HG03457 (cell line): ENCODE data around the gene SLC6A20.
"Not testable (repeated sequence)": the region's sequence is repeated elsewhere in the genome, so short reads cannot be mapped to it uniquely, and the experiment has no call there.

Experiments used
- ATAC-seq: cut with Tn5 transposase; IDR thresholded peaks from one replicate; pipeline ENCODE4 v1.9.1; 2021; ENCODE audit warnings: moderate number of reproducible peaks; ENCODE audit not compliant: unreplicated experiment

The SLC6A20 gene

GRCh38 chr3:45760878-45761711, 35.2 kb downstream of the SLC6A20 start:
- ATAC-seq, result no peak

- no peak for ATAC-seq
Observed at GRCh38 chr3:45759851-45760250, 36.5 kb downstream of the SLC6A20 start.

GRCh38 chr3:45758871-45759270, 37.5 kb downstream of the SLC6A20 start:
- no peak for ATAC-seq

GRCh38 chr3:45757141-45757540, 39.2 kb downstream of the SLC6A20 start:
- ATAC-seq, result not testable (repeated sequence)

- no peak for ATAC-seq
Observed at GRCh38 chr3:45756055-45756454, 40.3 kb downstream of the SLC6A20 start.

GRCh38 chr3:45754461-45754860, 41.9 kb downstream of the SLC6A20 start:
- no peak for ATAC-seq

- no peak for ATAC-seq
Observed at GRCh38 chr3:45753095-45753494, 43.2 kb downstream of the SLC6A20 start.

GRCh38 chr3:45751537-45752242, 44.6 kb downstream of the SLC6A20 start:
- no peak for ATAC-seq

- ATAC-seq, result no peak
Observed at GRCh38 chr3:45749880-45750279, 46.5 kb downstream of the SLC6A20 start.

GRCh38 chr3:45749036-45749600, 47.2 kb downstream of the SLC6A20 start:
- not testable (repeated sequence) for ATAC-seq

GRCh38 chr3:45748068-45748467, 48.3 kb downstream of the SLC6A20 start:
- no peak for ATAC-seq

- no peak for ATAC-seq
Observed at GRCh38 chr3:45746777-45747622, 49.3 kb downstream of the SLC6A20 start.

GRCh38 chr3:45746165-45746776, 50.1 kb downstream of the SLC6A20 start:
- no peak for ATAC-seq

GRCh38 chr3:45742461-45743089, 53.8 kb downstream of the SLC6A20 start:
- ATAC-seq, result no peak

GRCh38 chr3:45741742-45742460, 54.4 kb downstream of the SLC6A20 start:
- ATAC-seq, result no peak

GRCh38 chr3:45741247-45741646, 55.1 kb downstream of the SLC6A20 start:
- ATAC-seq, result no peak

- ATAC-seq, result no peak
Observed at GRCh38 chr3:45739991-45740390, 56.3 kb downstream of the SLC6A20 start.

- no peak for ATAC-seq
Observed at GRCh38 chr3:45737234-45737633, 59.1 kb downstream of the SLC6A20 start.

GRCh38 chr3:45736707-45737106, 59.6 kb downstream of the SLC6A20 start:
- no peak for ATAC-seq
